DOHH2 (cell line): ENCODE measurements around the gene BRSK2.

Experiments
- H3F3A ChIP-seq: fragments of 200-600 bp; sonication (generic), shearing (Covaris generic); 2 replicates; pipeline ENCODE4 v1.6.0; 2016; ENCODE audit warnings: antibody characterized with exemption, mild to moderate bottlenecking; ENCODE audit not compliant: control insufficient read depth, insufficient read depth
- H3K27ac ChIP-seq: fragments of 200-600 bp; sonication (generic); 2 replicates; pipeline ENCODE4 v1.5.1; 2014; ENCODE audit warnings: low read depth, mild to moderate bottlenecking, low read length, moderate library complexity
- H3K27me3 ChIP-seq: fragments of 200-600 bp; sonication (generic); 2 replicates; pipeline ENCODE4 v1.6.1; 2014; ENCODE audit warnings: mild to moderate bottlenecking, low read length, mixed read lengths; ENCODE audit not compliant: control insufficient read depth
- H3K36me3 ChIP-seq: fragments of 200-600 bp; sonication (generic); 2 replicates; pipeline ENCODE4 v1.6.1; 2014; ENCODE audit warnings: mild to moderate bottlenecking, low read length, moderate library complexity, mixed read lengths; ENCODE audit not compliant: control insufficient read depth
- H3K4me1 ChIP-seq: fragments of 200-600 bp; sonication (generic); 2 replicates; pipeline ENCODE4 v1.6.1; 2014; ENCODE audit warnings: mild to moderate bottlenecking, low read length, mixed read lengths; ENCODE audit not compliant: control insufficient read depth
- H3K4me2 ChIP-seq: fragments of 200-600 bp; sonication (generic); 2 replicates; pipeline ENCODE4 v1.6.0; 2014; ENCODE audit warnings: mild to moderate bottlenecking, low read length, moderate library complexity
- H3K4me3 ChIP-seq: fragments of 200-600 bp; sonication (generic); 2 replicates; pipeline ENCODE4 v1.5.1; 2014; ENCODE audit warnings: mild to moderate bottlenecking, low read length, mixed read lengths
- H3K79me2 ChIP-seq: fragments of 200-600 bp; sonication (generic); 2 replicates; pipeline ENCODE4 v1.6.1; 2014; ENCODE audit warnings: mild to moderate bottlenecking, low read length, mixed read lengths; ENCODE audit not compliant: control insufficient read depth
- H3K9me2 ChIP-seq: fragments of 200-600 bp; sonication (generic); replicated peaks from 2 replicates; pipeline ENCODE4 v1.6.1; 2014; ENCODE audit warnings: mild to moderate bottlenecking, low read length, mixed read lengths; ENCODE audit not compliant: control insufficient read depth
- H3K9me3 ChIP-seq: fragments of 200-600 bp; sonication (generic); 2 replicates; pipeline ENCODE4 v1.6.1; 2014; ENCODE audit warnings: antibody characterized with exemption, low read length, mixed read lengths; ENCODE audit not compliant: control insufficient read depth, insufficient read depth
- H4K20me1 ChIP-seq: fragments of 200-600 bp; sonication (generic); 2 replicates; pipeline ENCODE4 v1.6.0; 2014; ENCODE audit warnings: low read depth, mild to moderate bottlenecking, antibody characterized with exemption, low read length, moderate library complexity; ENCODE audit not compliant: control insufficient read depth, insufficient read depth
- CTCF ChIP-seq: fragments of 200-600 bp; sonication (generic); IDR thresholded peaks from one replicate; pipeline ENCODE4 v1.5.1; 2014; ENCODE audit warnings: antibody characterized with exemption, mild to moderate bottlenecking, low read depth, low read length; ENCODE audit not compliant: poor library complexity, severe bottlenecking
- EZH2phosphoT487 ChIP-seq: fragments of 200-600 bp; sonication (generic); IDR thresholded peaks from 2 replicates; pipeline ENCODE4 v1.6.1; 2017; ENCODE audit warnings: borderline replicate concordance, mild to moderate bottlenecking, antibody characterized with exemption, low read length, moderate library complexity, mixed read lengths

Gene BRSK2

GRCh38 chr11:1486054-1486825 is 96.5 kb downstream of the BRSK2 start, which contains the start of gene MOB2:
TSS of gene MOB2 (minus strand) at chr11:1486779. CDS start at chr11:1486556, 223 bp downstream.
- Histone ChIP-seq H3K27ac (no peak within 1 kb of the TSS), H3K9me3 (no peaks in the 10 kb centered on the region), H3K79me2 (peaks cover 16% of the 10 kb centered on the region), H3F3A (no peaks in the 10 kb centered on the region), H3K4me1 (no peaks in the 10 kb centered on the region), H3K4me2 (no peak within 1 kb of the TSS), H3K4me3 (no peak within 1 kb of the TSS), H3K9me2 (no peaks in the 10 kb centered on the region), H3K36me3 (no peaks in the 10 kb centered on the region), H4K20me1 (peaks cover 7% of the 10 kb centered on the region; the same call in 1 of the 2 replicates), H3K27me3 (no peaks in the 10 kb centered on the region)
- TF ChIP-seq CTCF = no peak
- TF ChIP-seq EZH2phosphoT487 = no peak

GRCh38 chr11:1487091-1487850 is 97.5 kb downstream of the BRSK2 start:
- H3K9me2 ChIP-seq = no peaks in the 10 kb centered on the region
- H3F3A ChIP-seq = no peaks in the 10 kb centered on the region
- H3K4me2 ChIP-seq = no peak overlapping the region
- no peak overlapping the region for H3K27ac ChIP-seq
- TF ChIP-seq CTCF = no peak
- TF ChIP-seq EZH2phosphoT487 = no peak
- peaks cover 10% of the 10 kb centered on the region; the same call in 1 of the 2 replicates for H4K20me1 ChIP-seq
- no peak overlapping the region for H3K4me3 ChIP-seq
- no peaks in the 10 kb centered on the region for H3K36me3 ChIP-seq
- no peaks in the 10 kb centered on the region for H3K9me3 ChIP-seq
- H3K27me3 ChIP-seq = no peaks in the 10 kb centered on the region
- peaks cover 22% of the 10 kb centered on the region for H3K79me2 ChIP-seq
- no peaks in the 10 kb centered on the region for H3K4me1 ChIP-seq

GRCh38 chr11:1487851-1488574 is 98.3 kb downstream of the BRSK2 start:
- Histone ChIP-seq H3K4me3 (no peak overlapping the region), H3K27me3 (no peaks in the 10 kb centered on the region), H3K9me3 (no peaks in the 10 kb centered on the region), H3K9me2 (no peaks in the 10 kb centered on the region), H3K79me2 (peaks cover 29% of the 10 kb centered on the region), H3K4me2 (no peak overlapping the region), H3K4me1 (no peaks in the 10 kb centered on the region), H3K27ac (no peak overlapping the region), H3K36me3 (no peaks in the 10 kb centered on the region), H3F3A (no peaks in the 10 kb centered on the region), H4K20me1 (peaks cover 13% of the 10 kb centered on the region; the same call in 1 of the 2 replicates)
- TF ChIP-seq EZH2phosphoT487 (no peak), CTCF (no peak)
